Ascending aorta (tissue), 2 donors: ENCODE data around the gene FSTL5. TPM values are rescaled to one million over a fixed set of nuclear protein-coding genes. Genes with fewer than 3 reads are reported as not detected.

Experiments
- DNase-seq, 2 donors: peaks; one replicate each; pipeline ENCODE4 v3.0.0-alpha.2; 2019; ENCODE audit warnings: low spot score in 2 of 2
- H3K27ac ChIP-seq, 2 donors: fragments of 200-600 bp; sonication (generic); one replicate each; pipeline ENCODE4 v1.5.1; 2016 to 2017; ENCODE audit warnings: mild to moderate bottlenecking in 1 of 2
- H3K27me3 ChIP-seq: fragments of 200-600 bp; sonication (generic); one replicate; pipeline ENCODE4 v1.5.1; 2017
- H3K36me3 ChIP-seq, 2 donors: fragments of 200-600 bp; sonication (generic); one replicate each; pipeline ENCODE4 v1.5.1; 2016
- H3K4me1 ChIP-seq, 2 donors: fragments of 200-600 bp; sonication (generic); one replicate each; pipeline ENCODE4 v1.5.1; 2016 to 2017; ENCODE audit warnings: mild to moderate bottlenecking in 1 of 2
- H3K4me3 ChIP-seq, 2 donors: fragments of 200-600 bp; sonication (generic); one replicate each; pipeline ENCODE4 v1.5.1; 2016 to 2017; ENCODE audit warnings: mild to moderate bottlenecking in 1 of 2
- H3K9me3 ChIP-seq, 2 donors: fragments of 200-600 bp; sonication (generic); one replicate each; pipeline ENCODE4 v1.5.1; 2016
- intact Hi-C: fragments of 100-400 bp; cut with DNase I; formaldehyde crosslinking; loops from one replicate; pipeline ENCODE4 v1.15.1; 2023
- total RNA-seq: library from RNA; depleted of rRNA; stranded (reverse); fragments of >200 nt; gene quantifications from one replicate; pipeline ENCODE4 v1.1.0, GENCODE V29; 2016
- TF ChIP-seq, protein P1 (sequence below), 3 experiments: fragments of 200-600 bp in 2 of 3; fragments of 450-650 bp in 1 of 3; sonication (generic) in 2 of 3; IDR thresholded peaks; one replicate each; pipeline ENCODE4 v1.5.1; 2016 to 2019; ENCODE audit warnings: antibody characterized with exemption in 3 of 3, mild to moderate bottlenecking in 1 of 3, moderate library complexity in 1 of 3

The FSTL5 gene
- total RNA-seq, 1 donor from 2014 or later = not detected

DNA sequence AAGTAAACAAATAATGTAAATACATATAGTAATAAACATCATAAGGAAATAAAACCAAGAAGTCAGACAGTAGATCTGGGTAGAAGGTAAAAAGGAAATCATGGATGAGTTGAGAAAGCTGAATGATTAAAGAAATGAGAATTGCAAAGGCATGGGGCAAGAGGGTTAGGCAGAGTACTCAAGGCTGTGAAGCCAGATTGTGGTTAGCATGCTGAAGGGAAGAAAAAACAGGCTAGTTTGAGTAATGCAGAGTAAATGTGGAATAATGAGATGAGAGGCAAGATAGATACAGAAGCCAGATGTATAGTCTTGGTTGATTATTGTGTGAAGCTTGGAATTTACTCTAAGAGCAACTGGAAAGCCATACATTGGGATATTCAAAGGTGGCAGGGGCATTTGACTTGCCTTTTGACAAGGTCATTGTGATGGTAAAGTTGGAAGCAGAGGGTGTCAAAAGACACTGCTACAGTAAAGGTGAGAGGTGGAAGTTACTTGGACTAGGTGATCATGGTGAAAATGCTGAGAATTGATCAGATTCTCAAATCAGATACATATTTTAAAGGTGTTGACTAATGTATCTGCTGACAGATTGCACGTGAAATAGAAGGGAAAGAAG lies 307.0 kb downstream of the FSTL5 start:
- DNase-seq = no peak
- intact Hi-C loops = no loop called here
- no peaks in the 10 kb centered on the region for H3K4me1 ChIP-seq

DNA sequence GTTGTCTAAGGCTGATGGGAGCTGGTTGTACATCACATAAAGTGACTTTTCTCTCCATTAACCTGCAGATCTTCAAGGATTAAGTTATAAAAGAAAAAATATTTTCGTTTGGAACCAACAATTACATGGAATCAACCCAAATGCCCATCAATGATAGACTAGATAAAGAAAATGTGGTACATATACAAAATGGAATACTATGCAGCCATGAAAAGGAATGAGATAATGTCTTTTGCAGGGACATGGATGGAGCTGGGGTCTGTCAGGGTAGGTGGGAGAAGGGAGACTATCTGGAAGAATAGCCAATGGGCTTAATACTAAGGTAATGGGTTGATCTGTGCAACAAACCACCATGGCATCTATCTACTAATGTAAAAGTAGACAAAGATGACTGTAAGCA lies 313.2 kb downstream of the FSTL5 start:
- Histone ChIP-seq H3K27me3 (no peaks in the 10 kb centered on the region), H3K27ac (no peak overlapping the region), H3K9me3 (peaks cover 0 to 4% of the 10 kb centered on the region in 2 donors), H3K4me3 (no peak overlapping the region), H3K4me1 (no peaks in the 10 kb centered on the region), H3K36me3 (no peaks in the 10 kb centered on the region)
- intact Hi-C loops = no loop called here
- TF ChIP-seq, protein P1, sequence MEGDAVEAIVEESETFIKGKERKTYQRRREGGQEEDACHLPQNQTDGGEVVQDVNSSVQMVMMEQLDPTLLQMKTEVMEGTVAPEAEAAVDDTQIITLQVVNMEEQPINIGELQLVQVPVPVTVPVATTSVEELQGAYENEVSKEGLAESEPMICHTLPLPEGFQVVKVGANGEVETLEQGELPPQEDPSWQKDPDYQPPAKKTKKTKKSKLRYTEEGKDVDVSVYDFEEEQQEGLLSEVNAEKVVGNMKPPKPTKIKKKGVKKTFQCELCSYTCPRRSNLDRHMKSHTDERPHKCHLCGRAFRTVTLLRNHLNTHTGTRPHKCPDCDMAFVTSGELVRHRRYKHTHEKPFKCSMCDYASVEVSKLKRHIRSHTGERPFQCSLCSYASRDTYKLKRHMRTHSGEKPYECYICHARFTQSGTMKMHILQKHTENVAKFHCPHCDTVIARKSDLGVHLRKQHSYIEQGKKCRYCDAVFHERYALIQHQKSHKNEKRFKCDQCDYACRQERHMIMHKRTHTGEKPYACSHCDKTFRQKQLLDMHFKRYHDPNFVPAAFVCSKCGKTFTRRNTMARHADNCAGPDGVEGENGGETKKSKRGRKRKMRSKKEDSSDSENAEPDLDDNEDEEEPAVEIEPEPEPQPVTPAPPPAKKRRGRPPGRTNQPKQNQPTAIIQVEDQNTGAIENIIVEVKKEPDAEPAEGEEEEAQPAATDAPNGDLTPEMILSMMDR (IDR thresholded peaks at IDR 0.05) = no peak
- DNase-seq = no peak

More for the DNA sequence above, 307.0 kb downstream of the FSTL5 start:
- TF ChIP-seq, protein P1 (IDR thresholded peaks at IDR 0.05) = no peak
- H3K27me3 ChIP-seq = no peaks in the 10 kb centered on the region
- H3K27ac ChIP-seq = no peak overlapping the region
- H3K4me3 ChIP-seq = no peak overlapping the region
- no peaks in the 10 kb centered on the region for H3K36me3 ChIP-seq
- H3K9me3 ChIP-seq = no peaks in the 10 kb centered on the region

DNA sequence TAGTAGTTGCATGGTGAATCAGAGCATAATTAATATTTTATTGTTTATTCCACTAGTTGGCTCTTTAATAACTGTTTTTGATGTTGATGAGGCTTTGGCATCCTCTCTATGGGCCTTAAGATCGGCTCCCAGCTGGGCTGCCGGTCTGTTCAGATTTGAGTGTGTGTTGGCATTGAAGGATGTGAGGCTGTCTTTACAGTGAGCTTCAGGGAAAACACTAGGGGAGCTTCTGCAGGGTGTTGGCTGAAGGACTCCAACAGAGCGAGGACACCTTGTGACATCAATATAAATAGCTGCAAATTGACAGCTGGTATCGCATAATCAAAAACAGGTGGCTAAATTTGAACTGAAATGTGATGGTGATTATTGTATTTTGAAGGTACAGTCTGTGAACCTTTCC lies 322.0 kb downstream of the FSTL5 start:
- no peak overlapping the region for H3K4me3 ChIP-seq
- no peaks in the 10 kb centered on the region for H3K9me3 ChIP-seq
- no peak overlapping the region for H3K27ac ChIP-seq
- H3K36me3 ChIP-seq = no peaks in the 10 kb centered on the region
- H3K4me1 ChIP-seq = no peaks in the 10 kb centered on the region
- H3K27me3 ChIP-seq = no peaks in the 10 kb centered on the region
- TF ChIP-seq, protein P1 (IDR thresholded peaks at IDR 0.05) = no peak
- no peak for DNase-seq
- intact Hi-C loops = no loop called here

DNA sequence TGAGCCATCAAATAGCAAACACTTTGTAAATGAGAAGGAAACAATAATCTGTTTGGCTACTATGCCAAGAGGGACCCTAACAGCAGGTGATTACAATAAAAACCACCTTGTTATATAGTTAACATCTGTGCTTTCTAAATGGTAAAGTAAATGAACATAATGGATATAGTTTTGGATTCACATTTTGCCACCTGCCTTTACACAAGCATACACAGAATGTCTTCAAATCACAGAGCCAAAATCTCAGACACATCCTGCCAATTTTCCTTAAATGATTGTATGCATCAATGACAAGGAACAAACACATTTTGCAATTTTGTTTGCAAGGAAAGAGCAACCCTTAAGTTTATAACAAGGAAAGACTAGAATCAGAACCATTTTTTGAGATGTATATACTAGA lies 334.2 kb downstream of the FSTL5 start:
- H3K27ac ChIP-seq = no peak overlapping the region
- no peaks in the 10 kb centered on the region for H3K36me3 ChIP-seq
- H3K9me3 ChIP-seq = no peaks in the 10 kb centered on the region
- intact Hi-C loops = no loop called here
- H3K27me3 ChIP-seq = no peaks in the 10 kb centered on the region
- no peaks in the 10 kb centered on the region for H3K4me1 ChIP-seq
- TF ChIP-seq, protein P1 (IDR thresholded peaks at IDR 0.05) = no peak
- H3K4me3 ChIP-seq = no peak overlapping the region
- no peak for DNase-seq

DNA sequence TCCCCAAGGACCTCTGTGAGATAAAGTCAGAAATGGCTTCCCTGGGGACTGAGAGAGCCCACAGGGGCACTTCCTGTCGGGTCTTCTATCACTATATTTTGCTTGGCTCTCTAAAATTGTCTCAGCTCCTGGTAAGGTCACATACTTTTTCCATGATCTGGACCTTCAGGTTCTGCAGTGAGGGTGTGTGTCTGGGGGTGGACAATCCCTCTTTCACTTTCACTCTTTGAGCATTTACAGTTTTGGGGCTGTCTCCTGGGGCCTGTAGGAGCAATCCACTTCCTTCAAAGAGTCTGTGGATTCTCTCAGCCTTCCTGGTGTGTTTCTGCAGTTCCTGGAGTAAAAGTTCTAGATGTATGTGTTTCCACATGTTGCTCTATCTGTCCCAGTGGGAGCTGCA lies 335.7 kb downstream of the FSTL5 start:
- no peaks in the 10 kb centered on the region for H3K4me1 ChIP-seq
- H3K27me3 ChIP-seq = no peaks in the 10 kb centered on the region
- no peaks in the 10 kb centered on the region for H3K36me3 ChIP-seq
- no peak overlapping the region for H3K27ac ChIP-seq
- H3K9me3 ChIP-seq = no peaks in the 10 kb centered on the region
- intact Hi-C loops = no loop called here
- TF ChIP-seq, protein P1 (IDR thresholded peaks at IDR 0.05) = no peak
- no peak overlapping the region for H3K4me3 ChIP-seq
- DNase-seq = no peak

DNA sequence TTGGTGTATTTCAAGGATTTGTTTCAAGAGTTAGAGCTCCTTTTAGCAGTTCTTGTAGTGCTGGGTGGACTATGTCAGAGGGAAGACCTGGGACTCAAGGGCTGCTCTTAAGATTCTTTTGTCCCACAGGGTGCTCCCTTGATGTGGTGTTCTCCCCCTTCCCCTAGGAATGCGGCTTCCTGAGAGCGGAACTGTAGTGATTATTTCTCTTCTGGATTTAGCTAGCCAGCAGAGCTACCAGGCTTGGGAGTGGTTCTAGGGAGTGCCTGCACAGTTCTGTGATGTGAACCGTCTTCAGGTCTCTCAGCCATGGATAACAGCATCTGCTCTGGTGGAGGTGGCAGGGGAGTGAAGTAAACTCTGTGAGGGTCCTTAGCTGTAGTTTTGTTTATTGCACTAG lies 336.8 kb downstream of the FSTL5 start:
- H3K27ac ChIP-seq = no peak overlapping the region
- no peaks in the 10 kb centered on the region for H3K4me1 ChIP-seq
- TF ChIP-seq, protein P1 (IDR thresholded peaks at IDR 0.05) = no peak
- no peak overlapping the region for H3K4me3 ChIP-seq
- intact Hi-C loops = no loop called here
- no peaks in the 10 kb centered on the region for H3K27me3 ChIP-seq
- H3K36me3 ChIP-seq = no peaks in the 10 kb centered on the region
- no peaks in the 10 kb centered on the region for H3K9me3 ChIP-seq
- DNase-seq = no peak
